ENCODE measurements around the gene GNL1.

GNL1 gene

GRCh38 chr6:30592287-30592686 is 36.0 kb upstream of the GNL1 start:
- no peaks in the 10 kb centered on the region for H3K36me3 ChIP-seq (ENCODE audit: control insufficient read depth, insufficient read depth, low read length)
- no peaks in the 10 kb centered on the region for H3K27me3 ChIP-seq (ENCODE audit: control insufficient read depth, insufficient read depth, low read length)
- peaks cover 2% of the 10 kb centered on the region for H3K4me1 ChIP-seq
- H2AFZ ChIP-seq, result no peak overlapping the region
- no peak overlapping the region for H3K27ac ChIP-seq
- H3K79me2 ChIP-seq, result no peaks in the 10 kb centered on the region
- H3K4me2 ChIP-seq (ENCODE audit: low read length), result no peak overlapping the region
- TF ChIP-seq CTCF (IDR thresholded peaks at IDR 0.05), result no peak
- no peaks in the 10 kb centered on the region for H3K9me3 ChIP-seq (ENCODE audit: control insufficient read depth, low read length)
- no peak overlapping the region for H3K9ac ChIP-seq
- H3K4me3 ChIP-seq (ENCODE audit: low read depth, low read length), result no peak overlapping the region

GRCh38 chr6:30591008-30591407 is 34.7 kb upstream of the GNL1 start:
- no peak overlapping the region for H3K27ac ChIP-seq
- H3K9ac ChIP-seq, result no peak overlapping the region
- H3K4me2 ChIP-seq (ENCODE audit: low read length), result peak overlapping the region; percentile 13
- TF ChIP-seq CTCF (IDR thresholded peaks at IDR 0.05), result no peak
- no peak overlapping the region for H2AFZ ChIP-seq
- H3K79me2 ChIP-seq, result no peaks in the 10 kb centered on the region
- H3K36me3 ChIP-seq (ENCODE audit: control insufficient read depth, insufficient read depth, low read length), result no peaks in the 10 kb centered on the region
- H3K27me3 ChIP-seq (ENCODE audit: control insufficient read depth, insufficient read depth, low read length), result no peaks in the 10 kb centered on the region
- no peak overlapping the region for H3K4me3 ChIP-seq (ENCODE audit: low read depth, low read length)
- no peaks in the 10 kb centered on the region for H3K9me3 ChIP-seq (ENCODE audit: control insufficient read depth, low read length)
- no peaks in the 10 kb centered on the region for H3K4me1 ChIP-seq

GRCh38 chr6:30590509-30590908 is 34.2 kb upstream of the GNL1 start:
- TF ChIP-seq CTCF (IDR thresholded peaks at IDR 0.05), result no peak
- Histone ChIP-seq H3K9me3 (ENCODE audit: control insufficient read depth, low read length) (no peaks in the 10 kb centered on the region), H3K27me3 (ENCODE audit: control insufficient read depth, insufficient read depth, low read length) (no peaks in the 10 kb centered on the region), H3K4me2 (ENCODE audit: low read length) (no peak overlapping the region), H2AFZ (no peak overlapping the region), H3K27ac (no peak overlapping the region), H3K4me3 (ENCODE audit: low read depth, low read length) (no peak overlapping the region), H3K36me3 (ENCODE audit: control insufficient read depth, insufficient read depth, low read length) (no peaks in the 10 kb centered on the region), H3K79me2 (no peaks in the 10 kb centered on the region), H3K9ac (no peak overlapping the region), H3K4me1 (no peaks in the 10 kb centered on the region)

GRCh38 chr6:30589754-30590358 is 33.6 kb upstream of the GNL1 start:
- TF ChIP-seq CTCF (IDR thresholded peaks at IDR 0.05), result no peak
- Histone ChIP-seq H3K27me3 (ENCODE audit: control insufficient read depth, insufficient read depth, low read length) (no peaks in the 10 kb centered on the region), H3K9me3 (ENCODE audit: control insufficient read depth, low read length) (no peaks in the 10 kb centered on the region), H3K27ac (no peak overlapping the region), H3K9ac (no peak overlapping the region), H3K79me2 (no peaks in the 10 kb centered on the region), H3K36me3 (ENCODE audit: control insufficient read depth, insufficient read depth, low read length) (no peaks in the 10 kb centered on the region), H3K4me3 (ENCODE audit: low read depth, low read length) (no peak overlapping the region), H2AFZ (no peak overlapping the region), H3K4me2 (ENCODE audit: low read length) (no peak overlapping the region), H3K4me1 (no peaks in the 10 kb centered on the region)

- no peak overlapping the region for H3K4me2 ChIP-seq (ENCODE audit: low read length)
- H3K9ac ChIP-seq, result no peak overlapping the region
- no peaks in the 10 kb centered on the region for H3K27me3 ChIP-seq (ENCODE audit: control insufficient read depth, insufficient read depth, low read length)
- no peak for TF ChIP-seq CTCF (IDR thresholded peaks at IDR 0.05)
- H3K9me3 ChIP-seq (ENCODE audit: control insufficient read depth, low read length), result no peaks in the 10 kb centered on the region
- no peaks in the 10 kb centered on the region for H3K36me3 ChIP-seq (ENCODE audit: control insufficient read depth, insufficient read depth, low read length)
- H3K4me3 ChIP-seq (ENCODE audit: low read depth, low read length), result no peak overlapping the region
- H3K4me1 ChIP-seq, result no peaks in the 10 kb centered on the region
- no peak overlapping the region for H2AFZ ChIP-seq
- no peak overlapping the region for H3K27ac ChIP-seq
- no peaks in the 10 kb centered on the region for H3K79me2 ChIP-seq
Observed at GRCh38 chr6:30583921-30584320, 27.6 kb upstream of the GNL1 start.
